ENCODE results near the gene GTF2E1. TPM values are rescaled to one million over a fixed set of nuclear protein-coding genes. Genes with fewer than 3 reads are reported as not detected.

GTF2E1 gene
- total and polyA plus RNA-seq, 5 donors, result 4.9 to 13.9 (median 11.4) TPM

Other genes starting within 250 kb of the GTF2E1 start
- gene NDUFB4, start 146.4 kb upstream of the GTF2E1 start, total RNA-seq, result 100 to 1,000 TPM; 286 to 426 (median 372) TPM
- 667 TPM for gene NDUFB4, start 146.4 kb upstream of the GTF2E1 start, polyA plus RNA-seq
- gene HGD, start 60.5 kb upstream of the GTF2E1 start, total RNA-seq, result under 1 TPM in 2 of 4 donors, not detected in 2; 0.11 to 0.50 TPM
- 0.07 TPM for gene HGD, start 60.5 kb upstream of the GTF2E1 start, polyA plus RNA-seq
- gene RABL3, start 228 bp upstream of the GTF2E1 start, total RNA-seq, result 10 to 100 TPM; 13.6 to 19.6 (median 15.7) TPM
- gene RABL3, start 228 bp upstream of the GTF2E1 start, polyA plus RNA-seq, result 4.7 TPM
- gene STXBP5L, start 165.5 kb downstream of the GTF2E1 start, total RNA-seq, result under 1 TPM in 3 of 4 donors, not detected in 1; 0.09 to 0.25 (median 0.14) TPM
- gene STXBP5L, start 165.5 kb downstream of the GTF2E1 start, polyA plus RNA-seq, result not detected

Data from right cardiac atrium (tissue), 5 donors.